ENCODE measurements around the gene WFDC1. TPM values are rescaled to one million over a fixed set of nuclear protein-coding genes. Genes with fewer than 3 reads are reported as not detected.

WFDC1 gene
- total and polyA plus RNA-seq, 4 donors = 1.0 to 5.2 (median 2.9) TPM

GRCh38 chr16:84245956-84246678 is 48.6 kb upstream of the WFDC1 start:
- H3K27ac ChIP-seq (ENCODE audit: low read depth in 1 of 2, low read length in 2 of 2) = no peak overlapping the region
- peaks cover 0 to 2% (median 0%) of the 10 kb centered on the region in 4 donors for H3K27me3 ChIP-seq (ENCODE audit: control insufficient read depth in 4 of 4, insufficient read depth in 4 of 4, low read length in 3 of 4)
- H3K4me3 ChIP-seq (ENCODE audit: low read depth in 1 of 3, low read length in 3 of 3) = no peak overlapping the region
- H3K9me3 ChIP-seq (ENCODE audit: control insufficient read depth in 4 of 4, low read length in 3 of 4) = peaks cover 0 to 2% (median 0%) of the 10 kb centered on the region in 4 donors
- no peaks in the 10 kb centered on the region for H3K36me3 ChIP-seq (ENCODE audit: control insufficient read depth in 4 of 4, insufficient read depth in 3 of 4, low read depth in 1 of 4, low read length in 3 of 4)
- TF ChIP-seq CTCF (IDR thresholded peaks at IDR 0.05; ENCODE audit: low read depth, low read length, missing input control) = no peak
- no peak for TF ChIP-seq GABPA (IDR thresholded peaks at IDR 0.05 in 1 of 2, conservative IDR thresholded peaks at IDR 0.05 in 1 of 2)
- no peak for TF ChIP-seq ZBTB33 (IDR thresholded peaks at IDR 0.05)
- TF ChIP-seq REST (IDR thresholded peaks at IDR 0.05) = no peak
- TF ChIP-seq NR2F2 (IDR thresholded peaks at IDR 0.05) = no peak
- TF ChIP-seq EGR1 (IDR thresholded peaks at IDR 0.05; ENCODE audit: low read depth in 2 of 2) = no peak
- no peak for TF ChIP-seq HNF4A (conservative IDR thresholded peaks at IDR 0.05)
- TF ChIP-seq YY1 (IDR thresholded peaks at IDR 0.05) = no peak
- TF ChIP-seq FOXA2 (IDR thresholded peaks at IDR 0.05) = no peak
- TF ChIP-seq RAD21 (IDR thresholded peaks at IDR 0.05) = no peak
- TF ChIP-seq SP1 (IDR thresholded peaks at IDR 0.05) = no peak
- no peak for TF ChIP-seq RXRA (IDR thresholded peaks at IDR 0.05)
- TF ChIP-seq TAF1 (conservative IDR thresholded peaks at IDR 0.05) = no peak
- TF ChIP-seq FOXA1 (IDR thresholded peaks at IDR 0.05) = no peak
- TF ChIP-seq MAX (IDR thresholded peaks at IDR 0.05) = no peak
- no peak for TF ChIP-seq JUND (IDR thresholded peaks at IDR 0.05)
- H3K4me1 ChIP-seq (ENCODE audit: control insufficient read depth in 4 of 4, insufficient read depth in 4 of 4, low read length in 3 of 4) = no peaks in the 10 kb centered on the region
- DNase-seq (ENCODE audit: low spot score) = no peak
- H3K9ac ChIP-seq (ENCODE audit: low read depth in 1 of 2, low read length in 2 of 2) = no peak overlapping the region
- WGBS = 85% methylated on average over 10 of the region's 10 CpGs

All from liver (tissue), 9 donors.